HFF-Myc (cell line): ENCODE results near the gene KIFC1.
A peak's percentile ranks its signal among the peaks of the same experiment; 100 is the strongest.
"Not testable (repeated sequence)": the region's sequence is repeated elsewhere in the genome, so short reads cannot be mapped to it uniquely, and the experiment has no call there.

Experiments
- DNase-seq: peaks from one replicate; pipeline ENCODE4 v3.0.0-alpha.2; 2011; ENCODE audit warnings: low read depth; ENCODE audit errors: extremely low read depth
- H3K4me3 ChIP-seq: replicated peaks from 2 replicates; pipeline ENCODE4 v1.5.1; 2011; ENCODE audit warnings: low read depth, mild to moderate bottlenecking, control low read depth, low read length
- TF ChIP-seq, protein P1 (sequence below): IDR thresholded peaks from 2 replicates; pipeline ENCODE4 v1.5.1; 2012; ENCODE audit warnings: mild to moderate bottlenecking, low read depth, low read length, control low read depth; ENCODE audit errors: missing control alignments

The KIFC1 gene

DNA sequence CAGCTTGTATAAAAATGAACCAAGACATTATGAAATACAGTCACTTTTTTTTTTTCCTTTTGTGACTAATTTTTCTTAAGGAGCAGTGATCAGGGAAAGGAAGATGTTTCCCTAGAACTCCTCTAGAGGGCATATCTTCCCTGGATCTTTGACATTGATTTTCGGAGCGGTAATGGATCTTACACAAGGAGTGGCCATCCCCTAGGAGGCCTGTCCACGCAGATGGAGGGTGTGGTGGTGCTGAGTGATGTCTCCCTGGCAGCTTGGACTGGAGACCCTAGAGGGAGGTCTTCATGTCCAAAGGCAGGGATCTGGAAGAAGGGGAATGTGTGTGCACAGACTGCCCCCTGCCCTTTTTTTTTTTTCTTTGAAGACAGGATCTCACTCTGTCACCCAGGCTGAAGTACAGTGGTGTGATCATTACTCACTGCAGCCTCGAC lies 7.0 kb upstream of the KIFC1 start:
- H3K4me3 ChIP-seq: no peak overlapping the region
- TF ChIP-seq, protein P1, sequence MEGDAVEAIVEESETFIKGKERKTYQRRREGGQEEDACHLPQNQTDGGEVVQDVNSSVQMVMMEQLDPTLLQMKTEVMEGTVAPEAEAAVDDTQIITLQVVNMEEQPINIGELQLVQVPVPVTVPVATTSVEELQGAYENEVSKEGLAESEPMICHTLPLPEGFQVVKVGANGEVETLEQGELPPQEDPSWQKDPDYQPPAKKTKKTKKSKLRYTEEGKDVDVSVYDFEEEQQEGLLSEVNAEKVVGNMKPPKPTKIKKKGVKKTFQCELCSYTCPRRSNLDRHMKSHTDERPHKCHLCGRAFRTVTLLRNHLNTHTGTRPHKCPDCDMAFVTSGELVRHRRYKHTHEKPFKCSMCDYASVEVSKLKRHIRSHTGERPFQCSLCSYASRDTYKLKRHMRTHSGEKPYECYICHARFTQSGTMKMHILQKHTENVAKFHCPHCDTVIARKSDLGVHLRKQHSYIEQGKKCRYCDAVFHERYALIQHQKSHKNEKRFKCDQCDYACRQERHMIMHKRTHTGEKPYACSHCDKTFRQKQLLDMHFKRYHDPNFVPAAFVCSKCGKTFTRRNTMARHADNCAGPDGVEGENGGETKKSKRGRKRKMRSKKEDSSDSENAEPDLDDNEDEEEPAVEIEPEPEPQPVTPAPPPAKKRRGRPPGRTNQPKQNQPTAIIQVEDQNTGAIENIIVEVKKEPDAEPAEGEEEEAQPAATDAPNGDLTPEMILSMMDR: peak; percentile 49
- no peak for DNase-seq

DNA sequence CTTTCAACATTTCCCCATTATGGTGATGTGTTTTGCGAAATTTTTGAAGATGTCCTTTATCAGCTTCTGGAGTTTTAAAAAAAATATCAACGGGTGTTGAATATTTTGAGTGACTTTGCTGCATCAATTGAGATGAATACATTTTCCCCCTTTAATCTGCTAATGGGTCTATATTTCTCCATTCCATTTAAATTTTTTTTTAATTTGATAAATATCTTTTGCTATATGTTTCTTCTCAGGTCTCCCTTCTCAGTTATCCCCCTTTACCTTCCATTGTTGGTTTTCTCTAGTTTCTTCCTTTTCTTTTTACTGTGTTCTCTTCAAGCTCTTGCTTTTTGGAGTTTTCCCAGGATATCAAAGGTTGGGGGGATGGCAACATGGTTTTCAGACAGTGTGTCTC lies 1.4 kb upstream of the KIFC1 start:
- TF ChIP-seq, protein P1: no peak
- no peak overlapping the region for H3K4me3 ChIP-seq
- DNase-seq: no peak

DNA sequence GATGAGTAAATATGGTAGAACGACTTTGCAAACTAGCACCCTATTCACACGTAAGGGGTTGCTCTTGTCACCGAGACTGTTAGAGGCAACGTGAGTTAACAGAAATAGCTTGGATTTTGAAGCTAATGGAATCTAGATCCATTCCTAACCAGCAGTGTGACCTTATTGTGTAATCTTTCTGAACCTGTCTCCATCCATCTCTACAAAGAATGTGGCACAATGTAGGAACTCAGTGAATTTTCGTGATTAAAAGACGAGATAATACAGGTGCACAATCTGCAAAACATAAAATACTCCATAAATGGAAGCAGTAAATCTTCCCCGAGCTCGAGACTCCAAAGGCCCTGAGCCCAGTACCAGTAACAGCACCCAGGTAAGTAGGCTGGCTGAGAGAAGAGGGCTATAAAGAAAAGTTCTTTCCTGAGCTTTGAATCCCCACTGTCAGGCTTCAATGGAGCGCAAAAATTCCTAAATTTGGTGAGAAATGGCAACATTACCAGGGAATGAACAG lies 801 bp upstream of the KIFC1 start:
- TF ChIP-seq, protein P1: no peak
- H3K4me3 ChIP-seq: 0 out of 2 replicates have a peak overlapping the region, but pooled peaks have one; percentile 4
- no peak for DNase-seq

DNA sequence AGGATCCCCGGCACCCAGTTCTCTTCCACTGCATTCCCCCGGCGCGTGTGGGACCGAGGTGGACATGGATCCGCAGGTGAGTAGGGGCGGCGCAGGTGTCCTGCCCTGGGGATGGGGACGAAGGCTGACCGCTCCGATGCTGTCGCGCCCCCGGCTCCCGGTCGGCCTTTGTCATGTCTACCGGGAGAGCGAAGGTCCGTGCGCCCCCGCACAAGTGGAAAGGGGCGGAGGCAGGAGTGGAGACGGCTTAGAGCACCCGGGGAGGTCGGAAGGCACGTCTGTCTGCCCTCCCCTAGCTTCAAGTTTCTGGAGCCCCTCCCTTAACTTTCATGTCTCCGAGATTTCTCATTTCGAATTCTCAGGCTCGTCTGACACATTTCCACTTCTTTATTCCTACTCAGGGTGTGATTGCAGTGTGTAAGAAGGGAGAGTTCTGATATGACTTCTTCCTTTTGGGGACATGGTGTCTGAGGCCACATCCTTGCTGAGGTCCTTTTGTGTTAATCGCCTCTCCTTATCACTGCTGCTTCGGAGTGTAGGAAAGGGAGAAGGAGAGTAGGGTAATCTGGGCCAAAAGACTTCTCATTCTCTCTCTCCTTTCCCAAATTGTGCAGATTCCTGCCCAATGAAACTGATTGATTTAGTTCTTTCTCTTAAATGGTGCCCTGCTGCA lies 435 bp downstream of the KIFC1 start:
- peak overlapping the region; percentile 94 for H3K4me3 ChIP-seq
- TF ChIP-seq, protein P1: no peak
- DNase-seq: no peak

DNA sequence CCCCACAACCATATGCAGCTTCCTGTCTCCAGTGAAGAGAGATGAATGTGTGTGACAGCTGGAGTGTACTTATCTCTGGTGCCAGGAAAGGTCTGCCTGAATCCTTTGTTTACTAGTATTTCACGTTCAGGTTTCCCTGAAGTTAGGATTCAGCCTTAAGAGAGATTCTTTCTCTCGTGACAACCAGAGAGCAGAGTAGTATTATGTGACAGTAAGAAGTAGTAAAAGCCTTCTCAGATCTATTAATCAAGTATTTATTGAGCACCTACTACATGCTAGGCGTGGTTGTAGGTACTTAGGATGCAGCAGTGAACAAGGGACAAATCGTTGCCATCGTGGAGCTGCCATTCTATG lies 949 bp downstream of the KIFC1 start:
- H3K4me3 ChIP-seq: peak overlapping the region; percentile 94
- TF ChIP-seq, protein P1: no peak
- no peak for DNase-seq

DNA sequence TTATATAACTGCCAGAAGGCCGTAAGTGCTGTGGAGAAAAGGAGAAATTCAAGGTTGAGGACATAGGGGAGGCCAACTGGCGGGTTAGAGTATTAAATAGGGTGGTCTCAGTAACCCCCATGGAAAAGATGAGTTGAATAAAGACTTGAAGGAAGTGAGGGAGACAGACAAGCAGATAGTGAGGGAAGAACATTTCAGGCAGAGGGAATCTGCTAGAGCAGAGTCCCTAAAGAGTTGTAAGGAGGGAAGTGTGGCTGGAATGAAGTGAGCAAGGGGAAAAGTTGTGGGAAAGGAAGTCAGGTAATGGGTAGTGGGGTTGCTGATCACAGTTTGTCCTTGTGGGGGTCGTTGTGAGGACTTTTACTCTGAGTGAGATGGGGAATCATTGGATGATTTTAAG lies 1.4 kb downstream of the KIFC1 start:
- TF ChIP-seq, protein P1: no peak
- peak overlapping the region; percentile 94 for H3K4me3 ChIP-seq
- no peak for DNase-seq

DNA sequence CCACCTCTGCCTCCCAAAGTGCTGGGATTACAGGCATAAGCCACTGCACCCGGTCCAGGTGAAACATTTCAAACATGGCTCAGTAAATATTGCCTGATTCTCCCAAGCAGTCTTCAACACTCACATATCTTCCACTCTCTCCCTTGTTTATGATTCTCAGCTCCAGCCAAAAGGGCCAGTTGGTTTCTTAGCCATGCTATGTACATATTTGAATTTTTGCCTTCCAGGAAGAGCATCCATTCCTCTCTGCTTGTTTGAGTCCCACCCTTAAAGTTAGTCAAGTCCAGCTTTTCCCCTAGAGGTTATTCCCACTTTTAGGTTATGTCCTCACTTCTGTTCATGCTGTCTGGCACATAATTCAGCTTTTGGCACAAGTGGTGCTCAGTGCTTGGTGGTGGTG lies 5.9 kb downstream of the KIFC1 start:
- H3K4me3 ChIP-seq: no peak overlapping the region
- no peak for DNase-seq
- TF ChIP-seq, protein P1: no peak

DNA sequence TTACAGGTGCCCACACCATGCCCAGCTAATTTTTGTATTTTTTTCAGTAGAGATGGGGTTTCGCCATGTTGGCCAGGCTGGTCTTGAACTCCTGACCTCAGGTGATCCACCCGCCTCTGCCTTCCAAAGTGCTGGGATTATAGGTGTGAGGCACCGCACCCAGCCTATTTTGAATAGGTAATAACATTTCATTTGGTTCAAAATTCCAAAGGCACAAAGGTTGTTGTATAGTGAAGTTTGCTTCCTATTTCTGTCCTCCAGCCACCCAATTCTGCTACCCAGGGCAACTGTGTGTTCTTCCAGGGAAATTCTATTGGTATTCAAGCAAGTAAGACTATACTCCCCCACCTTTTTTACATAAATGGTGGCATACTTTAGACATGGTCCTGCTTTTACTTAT lies 7.0 kb downstream of the KIFC1 start:
- DNase-seq, H3K4me3 ChIP-seq: not testable (repeated sequence)

DNA sequence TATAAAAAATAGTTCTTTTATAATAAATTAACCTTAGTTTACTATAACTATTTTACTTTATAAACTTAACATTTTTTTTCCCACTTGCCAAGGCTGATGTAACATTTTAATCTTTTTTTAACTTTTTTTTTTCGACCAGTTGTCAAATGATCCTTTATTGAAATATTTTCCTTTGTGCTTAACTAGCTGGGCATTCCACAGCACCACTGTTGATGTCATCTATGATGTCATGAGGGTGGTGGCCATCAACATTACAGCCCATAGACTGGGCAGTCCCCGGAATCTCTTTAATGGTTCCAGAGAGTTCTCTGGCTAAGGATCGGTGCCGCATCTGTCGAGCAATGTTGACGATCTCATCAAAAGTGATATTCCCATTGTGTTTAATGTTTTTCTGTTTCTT lies 8.3 kb downstream of the KIFC1 start:
- H3K4me3 ChIP-seq, DNase-seq: not testable (repeated sequence)
